Neuronal stem cell (in vitro differentiated cells): Measurements from ENCODE around the gene UBE2F.
A peak's percentile ranks its signal among the peaks of the same experiment; 100 is the strongest.
"Not testable (repeated sequence)": the region's sequence is repeated elsewhere in the genome, so short reads cannot be mapped to it uniquely, and the experiment has no call there.

Source experiments
- DNase-seq: peaks from one replicate; pipeline ENCODE4 v3.0.0-alpha.2; 2013; ENCODE audit warnings: low spot score
- H2AFZ ChIP-seq: one replicate; pipeline ENCODE4 v1.6.1; 2013; ENCODE audit warnings: mild to moderate bottlenecking, low read length, inconsistent platforms
- H2AK5ac ChIP-seq: 2 replicates; pipeline ENCODE4 v1.6.1; 2013; ENCODE audit warnings: low read depth, mild to moderate bottlenecking, inconsistent platforms, low read length, moderate library complexity, mixed read lengths
- H2BK120ac ChIP-seq: 2 replicates; pipeline ENCODE4 v1.6.1; 2013; ENCODE audit warnings: low read depth, mild to moderate bottlenecking, inconsistent platforms, low read length, moderate library complexity, mixed read lengths
- H2BK12ac ChIP-seq: one replicate; pipeline ENCODE4 v1.6.1; 2013; ENCODE audit warnings: low read length, inconsistent platforms
- H2BK15ac ChIP-seq: 2 replicates; pipeline ENCODE4 v1.6.1; 2013; ENCODE audit warnings: mild to moderate bottlenecking, low read length, inconsistent platforms, mixed read lengths
- H2BK5ac ChIP-seq: one replicate; pipeline ENCODE4 v1.6.1; 2013; ENCODE audit warnings: inconsistent platforms, mild to moderate bottlenecking, low read length, moderate library complexity
- H3K14ac ChIP-seq: one replicate; pipeline ENCODE4 v1.6.1; 2013; ENCODE audit warnings: low read length, inconsistent platforms
- H3K18ac ChIP-seq: 2 replicates; pipeline ENCODE4 v1.6.1; 2013; ENCODE audit warnings: low read length, inconsistent platforms
- H3K23ac ChIP-seq: 2 replicates; pipeline ENCODE4 v1.6.1; 2013; ENCODE audit warnings: low read depth, mild to moderate bottlenecking, mixed read lengths, low read length, inconsistent platforms; ENCODE audit not compliant: poor library complexity
- H3K27ac ChIP-seq: replicated peaks from 3 replicates; pipeline ENCODE4 v1.5.1; 2013; ENCODE audit warnings: low read length, inconsistent platforms
- H3K27me3 ChIP-seq, 3 experiments: 2 replicates each; pipeline ENCODE4 v1.6.1; 2013; ENCODE audit warnings: low read length in 3 of 3, mild to moderate bottlenecking in 2 of 3, inconsistent platforms in 1 of 3, low read depth in 1 of 3, mixed read lengths in 1 of 3, moderate library complexity in 1 of 3; ENCODE audit not compliant: control insufficient read depth in 3 of 3, insufficient read depth in 3 of 3
- H3K36me3 ChIP-seq, 2 donors: replicated peaks in 1 of 2; 2 replicates each; pipeline ENCODE4 v1.6.1; 2013; ENCODE audit warnings: low read length in 2 of 2; ENCODE audit not compliant: control insufficient read depth in 2 of 2, insufficient read depth in 2 of 2
- H3K4ac ChIP-seq: 2 replicates; pipeline ENCODE4 v1.6.1; 2013; ENCODE audit warnings: inconsistent platforms, mild to moderate bottlenecking, low read length, moderate library complexity
- H3K4me1 ChIP-seq, 2 donors: 1 replicate in 1 of 2; 2 replicates in 1 of 2; pipeline ENCODE4 v1.6.1; 2013; ENCODE audit warnings: low read length in 2 of 2, low read depth in 1 of 2; ENCODE audit not compliant: control insufficient read depth in 2 of 2, insufficient read depth in 1 of 2
- H3K4me2 ChIP-seq: one replicate; pipeline ENCODE4 v1.6.1; 2013; ENCODE audit warnings: mild to moderate bottlenecking, low read length, inconsistent platforms; ENCODE audit not compliant: insufficient read depth, poor library complexity, severe bottlenecking
- H3K4me3 ChIP-seq, 2 donors: 2 replicates each; pipeline ENCODE4 v1.5.1; 2013; ENCODE audit warnings: low read length in 2 of 2, mild to moderate bottlenecking in 2 of 2, inconsistent platforms in 1 of 2, moderate library complexity in 1 of 2
- H3K79me1 ChIP-seq: one replicate; pipeline ENCODE4 v1.6.1; 2013; ENCODE audit warnings: low read depth, mild to moderate bottlenecking, inconsistent platforms, low read length, moderate library complexity
- H3K9ac ChIP-seq: one replicate; pipeline ENCODE4 v1.6.1; 2013; ENCODE audit warnings: mild to moderate bottlenecking, low read depth, low read length, inconsistent platforms; ENCODE audit not compliant: poor library complexity
- H3K9me3 ChIP-seq, 2 donors: replicated peaks in 1 of 2; 2 replicates each; pipeline versions ENCODE3 to v1.6.1; 2013; ENCODE audit warnings: low read length in 2 of 2, mild to moderate bottlenecking in 2 of 2, inconsistent platforms in 1 of 2, low read depth in 1 of 2, mixed read lengths in 1 of 2, moderate library complexity in 1 of 2; ENCODE audit not compliant: control insufficient read depth in 2 of 2, insufficient read depth in 1 of 2
- H4K8ac ChIP-seq: one replicate; pipeline ENCODE4 v1.6.1; 2013; ENCODE audit warnings: low read depth, mild to moderate bottlenecking, inconsistent platforms, low read length, moderate library complexity
- H4K91ac ChIP-seq: one replicate; pipeline ENCODE4 v1.6.1; 2013; ENCODE audit warnings: low read length, low read depth, mild to moderate bottlenecking, inconsistent platforms; ENCODE audit not compliant: poor library complexity
- WGBS, 2 donors: extraction: QIAGEN DNeasy Blood & Tissue Kit; methylation state at CpG; one replicate each; pipeline ENCODE4 v1.1.7; 2013; ENCODE audit warnings: missing lambda C conversion rate in 2 of 2, mixed read lengths in 1 of 2; ENCODE audit not compliant: insufficient read length in 2 of 2, insufficient replicate concordance in 1 of 2; ENCODE audit errors: extremely low coverage in 2 of 2; 5-methylcytosine and 5-hydroxymethylcytosine counted together

The UBE2F gene

DNA sequence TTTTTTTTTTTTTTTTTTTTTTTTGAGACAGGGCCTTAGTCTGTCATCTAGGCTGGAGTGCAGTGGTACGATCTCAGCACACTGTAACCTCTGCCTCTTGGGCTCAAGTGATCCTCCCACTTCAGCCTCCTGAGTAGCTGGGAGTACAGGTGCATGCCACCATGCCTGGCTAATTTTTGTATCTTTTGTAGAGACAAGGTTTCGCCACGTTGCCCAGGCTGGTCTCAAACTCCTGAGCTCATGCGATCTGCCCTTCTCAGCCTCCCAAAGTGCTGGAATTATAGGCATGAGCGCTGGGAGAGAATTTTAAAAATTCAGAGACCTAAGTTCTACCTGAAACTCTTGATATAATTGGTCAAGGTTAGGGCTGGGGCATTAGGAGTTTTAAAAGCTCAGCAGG, 14.8 kb downstream of the UBE2F start:
- H2BK12ac ChIP-seq, H3K27ac ChIP-seq, H2BK120ac ChIP-seq, H3K4me3 ChIP-seq, H2AK5ac ChIP-seq, H3K9ac ChIP-seq, H2BK15ac ChIP-seq, H4K8ac ChIP-seq, H2AFZ ChIP-seq, H2BK5ac ChIP-seq, H3K79me1 ChIP-seq, H3K4me2 ChIP-seq, H4K91ac ChIP-seq, H3K27me3 ChIP-seq, H3K14ac ChIP-seq, H3K23ac ChIP-seq, DNase-seq, H3K18ac ChIP-seq, H3K4ac ChIP-seq: not testable (repeated sequence)
- H3K36me3 ChIP-seq = peaks cover 2 to 25% of the 10 kb centered on the region in 2 donors
- peaks cover 0 to 10% of the 10 kb centered on the region in 2 donors for H3K9me3 ChIP-seq
- H3K4me1 ChIP-seq = peaks cover 7 to 18% of the 10 kb centered on the region in 2 donors
- WGBS, 2 donors = no CpG with 5 or more reads among the region's 5 CpGs

DNA sequence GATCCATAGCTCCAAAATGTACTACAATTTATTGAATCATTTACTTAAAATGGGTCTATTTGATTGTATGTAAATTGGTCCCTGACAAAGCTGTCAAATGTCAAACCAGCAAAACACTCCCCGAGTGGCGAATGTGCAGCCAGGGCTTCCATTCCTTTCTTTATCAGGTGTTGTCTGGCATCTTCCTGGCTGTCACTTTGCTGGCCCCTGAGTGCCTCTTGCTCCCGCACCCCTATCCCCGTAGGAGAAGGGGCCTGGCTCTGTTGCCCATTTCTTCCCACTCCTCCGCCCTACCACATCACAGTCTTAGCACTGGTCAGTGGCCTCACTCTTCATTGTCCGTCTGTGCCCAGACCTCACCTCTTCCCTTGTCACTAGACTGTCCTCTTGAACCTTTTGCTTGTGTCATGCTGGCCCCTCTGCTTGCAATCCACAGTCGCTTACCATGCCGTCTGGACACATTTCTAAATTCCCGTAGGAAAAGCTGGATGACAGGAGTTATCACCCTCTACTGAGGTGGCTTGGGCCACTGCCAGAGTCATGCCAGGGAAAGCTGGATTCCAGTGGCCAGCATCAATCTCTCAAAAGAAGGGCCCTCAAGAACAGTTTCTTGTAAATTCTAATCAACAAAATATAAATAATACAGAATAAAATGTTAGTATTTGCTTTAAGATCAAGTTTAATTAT, 15.4 kb downstream of the UBE2F start:
- H3K9me3 ChIP-seq = peaks cover 0 to 12% of the 10 kb centered on the region in 2 donors
- H3K14ac ChIP-seq = no peak overlapping the region
- no peak overlapping the region for H3K4me3 ChIP-seq
- no CpG with 5 or more reads among the region's 9 CpGs for WGBS, 2 donors
- H3K18ac ChIP-seq = no peak overlapping the region
- no peak overlapping the region for H3K4me2 ChIP-seq
- H4K91ac ChIP-seq = no peak overlapping the region
- H4K8ac ChIP-seq = no peak overlapping the region
- H3K27me3 ChIP-seq = no peaks in the 10 kb centered on the region
- DNase-seq = no peak
- no peak overlapping the region for H3K23ac ChIP-seq
- H2AFZ ChIP-seq = no peak overlapping the region
- H3K4me1 ChIP-seq = peaks cover 7 to 17% of the 10 kb centered on the region in 2 donors
- no peak overlapping the region for H2BK120ac ChIP-seq
- no peak overlapping the region for H2BK5ac ChIP-seq
- no peak overlapping the region for H3K9ac ChIP-seq
- H2AK5ac ChIP-seq = no peak overlapping the region
- H2BK12ac ChIP-seq = no peak overlapping the region
- peaks cover 2 to 25% of the 10 kb centered on the region in 2 donors for H3K36me3 ChIP-seq
- peaks cover 4% of the 10 kb centered on the region for H3K79me1 ChIP-seq
- H3K4ac ChIP-seq = no peak overlapping the region
- H2BK15ac ChIP-seq = no peak overlapping the region
- no peak overlapping the region for H3K27ac ChIP-seq

DNA sequence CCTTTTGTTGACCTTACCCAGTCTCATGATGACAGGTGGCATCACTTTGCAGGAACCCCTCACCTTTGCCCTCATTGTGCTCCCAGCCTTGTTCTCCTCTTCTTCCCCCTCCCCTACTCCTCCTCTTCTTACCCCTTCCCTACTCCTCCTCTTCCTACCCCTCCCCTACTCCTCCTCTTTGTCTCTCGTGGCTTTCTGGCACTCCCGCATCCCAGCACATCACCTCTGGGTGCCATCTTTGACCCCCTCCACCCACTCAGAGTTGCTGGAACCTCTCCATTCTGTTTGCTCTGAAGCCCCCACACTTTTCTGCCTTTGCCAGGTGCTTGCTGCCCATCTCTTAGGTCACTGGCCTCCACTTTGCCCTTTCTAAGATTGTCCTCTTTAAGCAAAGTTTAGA, 17.1 kb downstream of the UBE2F start:
- H3K4me3 ChIP-seq = no peak overlapping the region
- H2AK5ac ChIP-seq = peak overlapping the region; percentile 47
- no peak for DNase-seq
- no peak overlapping the region for H2BK5ac ChIP-seq
- WGBS, 2 donors = no CpG with 5 or more reads among the region's 2 CpGs
- peaks cover 4% of the 10 kb centered on the region for H3K79me1 ChIP-seq
- H3K36me3 ChIP-seq = peaks cover 2 to 27% of the 10 kb centered on the region in 2 donors
- H2BK120ac ChIP-seq = no peak overlapping the region
- H3K14ac ChIP-seq = no peak overlapping the region
- no peak overlapping the region for H3K23ac ChIP-seq
- H3K4ac ChIP-seq = no peak overlapping the region
- peak overlapping the region; percentile 37 for H3K27ac ChIP-seq
- no peak overlapping the region for H2BK15ac ChIP-seq
- no peak overlapping the region for H4K8ac ChIP-seq
- H3K4me2 ChIP-seq = no peak overlapping the region
- no peak overlapping the region for H2AFZ ChIP-seq
- no peak overlapping the region for H3K9ac ChIP-seq
- H3K4me1 ChIP-seq = peaks cover 7 to 16% of the 10 kb centered on the region in 2 donors
- peaks cover 0 to 12% of the 10 kb centered on the region in 2 donors for H3K9me3 ChIP-seq
- H4K91ac ChIP-seq = no peak overlapping the region
- H3K18ac ChIP-seq = no peak overlapping the region
- H2BK12ac ChIP-seq = no peak overlapping the region
- H3K27me3 ChIP-seq = no peaks in the 10 kb centered on the region

- Histone ChIP-seq H3K27ac (no peak overlapping the region), H2BK120ac (no peak overlapping the region), H3K23ac (no peak overlapping the region), H3K4ac (no peak overlapping the region), H2AK5ac (no peak overlapping the region), H3K9ac (no peak overlapping the region), H3K4me2 (no peak overlapping the region), H3K9me3 (peaks cover 0 to 12% of the 10 kb centered on the region in 2 donors), H2BK15ac (no peak overlapping the region), H3K4me1 (peaks cover 7 to 9% of the 10 kb centered on the region in 2 donors), H2BK12ac (no peak overlapping the region), H3K27me3 (no peaks in the 10 kb centered on the region), H4K8ac (no peak overlapping the region), H3K79me1 (no peaks in the 10 kb centered on the region), H2BK5ac (no peak overlapping the region), H4K91ac (no peak overlapping the region), H3K36me3 (peaks cover 4 to 30% of the 10 kb centered on the region in 2 donors), H3K18ac (no peak overlapping the region), H2AFZ (no peak overlapping the region), H3K4me3 (no peak overlapping the region), H3K14ac (no peak overlapping the region)
- no CpG with 5 or more reads among the region's 3 CpGs for WGBS, 2 donors
- DNase-seq = no peak
Measured at GRCh38 chr2:237987268-237987667, 20.5 kb downstream of the UBE2F start.
